ENCODE data around the gene PLEK. TPM values are rescaled to one million over a fixed set of nuclear protein-coding genes. Genes with fewer than 3 reads are reported as not detected.

Gene PLEK
- total RNA-seq, 1 experiment from 2014 or later = not detected

DNA sequence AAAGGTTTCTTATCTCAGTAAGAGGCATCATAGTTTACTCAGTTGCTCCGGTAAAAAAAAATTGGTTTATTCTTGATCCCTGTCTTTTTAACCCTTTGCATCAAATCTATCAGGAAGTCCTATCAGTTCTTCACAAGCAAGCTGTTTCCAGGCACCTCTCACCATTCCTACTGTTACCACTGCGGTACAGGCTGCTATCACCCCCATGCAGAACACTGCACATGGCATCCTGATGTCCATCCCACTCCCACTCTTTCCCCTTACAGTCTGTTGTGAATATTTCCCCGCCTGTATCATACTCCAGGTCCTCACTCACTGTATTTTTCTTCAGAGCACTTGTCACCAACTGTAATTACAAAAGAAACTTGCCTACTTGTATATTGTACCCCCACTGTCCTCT, 40.0 kb upstream of the PLEK start:
- Histone ChIP-seq H3K27ac (no peak overlapping the region), H3K4me2 (no peak overlapping the region), H3K36me3 (ENCODE audit: low read depth) (no peaks in the 10 kb centered on the region), H3K27me3 (ENCODE audit: insufficient read depth, low read depth) (no peaks in the 10 kb centered on the region), H2AFZ (no peak overlapping the region), H3K79me2 (ENCODE audit: low read depth) (no peaks in the 10 kb centered on the region), H3K4me3 (no peak overlapping the region), H3K4me1 (replicated peaks; ENCODE audit: insufficient read depth) (no peaks in the 10 kb centered on the region), H3F3A (ENCODE audit: insufficient read depth, low read depth) (no peaks in the 10 kb centered on the region), H3K9me2 (ENCODE audit: insufficient read depth) (no peaks in the 10 kb centered on the region), H4K20me1 (ENCODE audit: insufficient read depth) (no peaks in the 10 kb centered on the region), H3K9me3 (ENCODE audit: insufficient read depth, low read depth) (no peaks in the 10 kb centered on the region)
- POLR2A ChIA-PET (ENCODE audit: unreplicated experiment) = no interaction called here
- intact Hi-C loops (cut with micrococcal nuclease; ENCODE audit: unreplicated experiment) = no loop called here
- TF ChIP-seq, protein P1, sequence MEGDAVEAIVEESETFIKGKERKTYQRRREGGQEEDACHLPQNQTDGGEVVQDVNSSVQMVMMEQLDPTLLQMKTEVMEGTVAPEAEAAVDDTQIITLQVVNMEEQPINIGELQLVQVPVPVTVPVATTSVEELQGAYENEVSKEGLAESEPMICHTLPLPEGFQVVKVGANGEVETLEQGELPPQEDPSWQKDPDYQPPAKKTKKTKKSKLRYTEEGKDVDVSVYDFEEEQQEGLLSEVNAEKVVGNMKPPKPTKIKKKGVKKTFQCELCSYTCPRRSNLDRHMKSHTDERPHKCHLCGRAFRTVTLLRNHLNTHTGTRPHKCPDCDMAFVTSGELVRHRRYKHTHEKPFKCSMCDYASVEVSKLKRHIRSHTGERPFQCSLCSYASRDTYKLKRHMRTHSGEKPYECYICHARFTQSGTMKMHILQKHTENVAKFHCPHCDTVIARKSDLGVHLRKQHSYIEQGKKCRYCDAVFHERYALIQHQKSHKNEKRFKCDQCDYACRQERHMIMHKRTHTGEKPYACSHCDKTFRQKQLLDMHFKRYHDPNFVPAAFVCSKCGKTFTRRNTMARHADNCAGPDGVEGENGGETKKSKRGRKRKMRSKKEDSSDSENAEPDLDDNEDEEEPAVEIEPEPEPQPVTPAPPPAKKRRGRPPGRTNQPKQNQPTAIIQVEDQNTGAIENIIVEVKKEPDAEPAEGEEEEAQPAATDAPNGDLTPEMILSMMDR (conservative IDR thresholded peaks at IDR 0.05) = no peak
- TF ChIP-seq EZH2 (IDR thresholded peaks at IDR 0.05; ENCODE audit: low read depth) = no peak
- CTCF ChIA-PET = no interaction called here
- DNase-seq = no peak
- no TSS peak for BruUV-seq (replicated peaks)

DNA sequence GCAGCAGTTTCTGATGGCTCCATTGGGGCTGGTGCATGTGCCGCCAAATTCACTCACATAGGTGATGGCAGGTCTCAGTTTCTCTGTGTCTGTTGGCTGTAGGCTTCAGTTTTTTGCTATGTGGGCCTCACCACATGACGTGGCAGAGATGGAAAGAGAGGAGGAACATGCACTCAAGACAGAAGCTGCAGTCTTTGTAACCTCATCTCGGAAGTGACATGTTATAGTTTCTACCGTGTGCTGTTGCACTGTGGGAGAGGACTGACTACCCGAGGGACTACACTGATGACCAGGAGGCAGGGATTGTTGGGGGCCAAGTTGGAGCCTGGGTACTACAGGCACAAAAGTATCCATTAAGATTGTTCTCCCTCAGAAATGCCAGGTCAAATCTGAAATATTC, 36.2 kb upstream of the PLEK start:
- Histone ChIP-seq H3K79me2 (ENCODE audit: low read depth) (no peaks in the 10 kb centered on the region), H3K27ac (no peak overlapping the region), H3K27me3 (ENCODE audit: insufficient read depth, low read depth) (no peaks in the 10 kb centered on the region), H4K20me1 (ENCODE audit: insufficient read depth) (no peaks in the 10 kb centered on the region), H3F3A (ENCODE audit: insufficient read depth, low read depth) (no peaks in the 10 kb centered on the region), H3K4me2 (no peak overlapping the region), H3K9me3 (ENCODE audit: insufficient read depth, low read depth) (no peaks in the 10 kb centered on the region), H2AFZ (peak overlapping the region; percentile 36; the same call in 1 of the 2 replicates), H3K4me1 (replicated peaks; ENCODE audit: insufficient read depth) (no peaks in the 10 kb centered on the region), H3K4me3 (no peak overlapping the region), H3K36me3 (ENCODE audit: low read depth) (no peaks in the 10 kb centered on the region), H3K9me2 (ENCODE audit: insufficient read depth) (no peaks in the 10 kb centered on the region)
- no peak for DNase-seq
- ChIA-PET POLR2A (ENCODE audit: unreplicated experiment) (no interaction called here), CTCF (no interaction called here)
- intact Hi-C loops (cut with micrococcal nuclease; ENCODE audit: unreplicated experiment) = no loop called here
- no peak for TF ChIP-seq EZH2 (IDR thresholded peaks at IDR 0.05; ENCODE audit: low read depth)
- TF ChIP-seq, protein P1 (conservative IDR thresholded peaks at IDR 0.05) = no peak
- no TSS peak for BruUV-seq (replicated peaks)

DNA sequence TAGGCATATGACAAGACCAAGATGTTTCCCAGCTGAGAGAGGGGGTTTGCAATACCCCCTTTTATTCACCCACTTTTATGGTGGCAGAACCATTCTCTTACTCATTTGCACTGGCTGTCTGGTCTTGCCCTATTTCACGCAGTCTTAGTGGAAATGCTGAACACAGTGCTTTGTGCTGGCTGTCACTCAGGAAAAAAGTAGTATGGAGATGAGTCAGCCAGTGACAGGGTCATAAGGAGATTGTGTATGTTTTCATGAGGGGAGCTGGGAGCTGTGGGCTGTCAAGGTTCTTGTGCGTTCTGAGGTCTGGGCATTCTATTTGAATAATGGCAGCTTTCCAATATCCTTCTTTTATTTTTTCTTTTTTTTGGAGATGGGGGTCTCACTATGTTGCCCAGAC, 34.4 kb upstream of the PLEK start:
- H3K9me3 ChIP-seq (ENCODE audit: insufficient read depth, low read depth) = peaks cover 7% of the 10 kb centered on the region
- H3K27me3 ChIP-seq (ENCODE audit: insufficient read depth, low read depth) = no peaks in the 10 kb centered on the region
- H3K4me2 ChIP-seq = no peak overlapping the region
- no peaks in the 10 kb centered on the region for H3K9me2 ChIP-seq (ENCODE audit: insufficient read depth)
- DNase-seq = no peak
- intact Hi-C loops (cut with micrococcal nuclease; ENCODE audit: unreplicated experiment) = no loop called here
- H3K36me3 ChIP-seq (ENCODE audit: low read depth) = no peaks in the 10 kb centered on the region
- CTCF ChIA-PET = no interaction called here
- no peak overlapping the region for H3K27ac ChIP-seq
- H4K20me1 ChIP-seq (ENCODE audit: insufficient read depth) = no peaks in the 10 kb centered on the region
- POLR2A ChIA-PET (ENCODE audit: unreplicated experiment) = no interaction called here
- H3K79me2 ChIP-seq (ENCODE audit: low read depth) = no peaks in the 10 kb centered on the region
- TF ChIP-seq EZH2 (IDR thresholded peaks at IDR 0.05; ENCODE audit: low read depth) = no peak
- TF ChIP-seq, protein P1 (conservative IDR thresholded peaks at IDR 0.05) = no peak
- no peak overlapping the region for H2AFZ ChIP-seq
- peaks cover 9% of the 10 kb centered on the region for H3K4me1 ChIP-seq (replicated peaks; ENCODE audit: insufficient read depth)
- H3F3A ChIP-seq (ENCODE audit: insufficient read depth, low read depth) = peaks cover 5% of the 10 kb centered on the region; the same call in 1 of the 2 replicates
- no TSS peak for BruUV-seq (replicated peaks)
- no peak overlapping the region for H3K4me3 ChIP-seq
